ENCODE data around the gene ARHGAP5. TPM values are rescaled to one million over a fixed set of nuclear protein-coding genes. Genes with fewer than 3 reads are reported as not detected.

Gene ARHGAP5
- total RNA-seq, 1 donor from 2014 or later, result 114 TPM

DNA sequence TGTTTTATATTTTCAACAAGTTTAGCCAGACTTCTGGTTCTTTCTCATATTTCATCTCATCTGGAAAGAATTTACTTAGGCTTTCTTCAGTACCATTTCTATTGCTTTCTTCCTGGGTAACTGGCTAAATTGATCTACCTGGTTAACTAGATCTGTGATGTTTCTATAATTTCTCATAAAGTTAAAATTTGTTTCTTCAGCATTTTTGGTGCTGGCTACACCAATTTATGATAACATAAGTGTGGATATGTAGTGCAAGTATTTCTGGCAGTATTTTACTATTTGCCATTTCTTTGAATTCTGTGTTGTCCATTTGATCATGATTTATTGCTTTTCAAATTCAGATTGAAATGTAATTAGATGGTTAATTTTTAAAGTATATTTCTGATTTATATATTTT is 25.9 kb downstream of the ARHGAP5 start:
- Mint-ChIP-seq H3K9me3 (no peaks in the 10 kb centered on the region), H3K27me3 (ENCODE audit: low read depth) (no peaks in the 10 kb centered on the region), H3K4me1 (no peaks in the 10 kb centered on the region), H3K36me3 (ENCODE audit: low read depth) (peaks cover 3% of the 10 kb centered on the region), H3K27ac (ENCODE audit: unreplicated experiment) (no peak overlapping the region), H3K4me3 (no peak overlapping the region)
- TF ChIP-seq CTCF (conservative IDR thresholded peaks at IDR 0.05), result no peak
- DNase-seq (ENCODE audit: low read depth, low spot score), result no peak

DNA sequence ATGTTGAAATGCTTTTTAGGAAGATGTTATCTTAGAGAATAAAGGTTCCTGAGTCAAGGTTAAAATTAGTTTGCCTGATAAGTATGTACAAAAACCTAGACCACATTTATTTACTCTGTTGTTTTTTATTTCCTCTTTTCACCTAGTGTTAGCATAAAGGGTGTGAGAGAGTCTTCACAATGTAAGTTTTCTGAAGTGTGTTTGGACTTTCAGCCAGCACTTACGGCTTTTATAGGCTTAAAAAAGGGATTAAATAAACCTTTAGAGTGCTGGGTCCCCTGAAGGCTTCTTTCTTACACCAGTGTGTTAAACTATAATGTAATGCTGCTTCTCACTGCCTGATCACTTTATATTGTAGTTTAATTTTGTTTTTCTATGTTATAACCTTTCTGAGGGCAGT is 27.2 kb downstream of the ARHGAP5 start:
- DNase-seq (ENCODE audit: low read depth, low spot score), result no peak
- Mint-ChIP-seq H3K4me3 (no peak overlapping the region), H3K27ac (ENCODE audit: unreplicated experiment) (no peak overlapping the region), H3K27me3 (ENCODE audit: low read depth) (no peaks in the 10 kb centered on the region), H3K36me3 (ENCODE audit: low read depth) (peaks cover 3% of the 10 kb centered on the region), H3K9me3 (no peaks in the 10 kb centered on the region), H3K4me1 (no peaks in the 10 kb centered on the region)
- no peak for TF ChIP-seq CTCF (conservative IDR thresholded peaks at IDR 0.05)

- no peaks in the 10 kb centered on the region for H3K4me1 Mint-ChIP-seq
- peaks cover 4% of the 10 kb centered on the region for H3K36me3 Mint-ChIP-seq (ENCODE audit: low read depth)
- TF ChIP-seq CTCF (conservative IDR thresholded peaks at IDR 0.05), result no peak
- no peaks in the 10 kb centered on the region for H3K27me3 Mint-ChIP-seq (ENCODE audit: low read depth)
- DNase-seq (ENCODE audit: low read depth, low spot score), result no peak
- H3K27ac Mint-ChIP-seq (ENCODE audit: unreplicated experiment), result no peak overlapping the region
- H3K4me3 Mint-ChIP-seq, result no peak overlapping the region
- no peaks in the 10 kb centered on the region for H3K9me3 Mint-ChIP-seq
These were observed 27.7 kb downstream of the ARHGAP5 start for GRCh38 chr14:32104803-32105202.

- DNase-seq (ENCODE audit: low read depth, low spot score), result no peak
- H3K9me3 Mint-ChIP-seq, result no peaks in the 10 kb centered on the region
- peaks cover 28% of the 10 kb centered on the region for H3K36me3 Mint-ChIP-seq (ENCODE audit: low read depth)
- H3K4me1 Mint-ChIP-seq, result no peaks in the 10 kb centered on the region
- no peak for TF ChIP-seq CTCF (conservative IDR thresholded peaks at IDR 0.05)
- no peaks in the 10 kb centered on the region for H3K27me3 Mint-ChIP-seq (ENCODE audit: low read depth)
- peak overlapping the region; percentile 8 for H3K27ac Mint-ChIP-seq (ENCODE audit: unreplicated experiment)
- no peak overlapping the region for H3K4me3 Mint-ChIP-seq
These were observed 32.8 kb downstream of the ARHGAP5 start for GRCh38 chr14:32109676-32110547.

DNA sequence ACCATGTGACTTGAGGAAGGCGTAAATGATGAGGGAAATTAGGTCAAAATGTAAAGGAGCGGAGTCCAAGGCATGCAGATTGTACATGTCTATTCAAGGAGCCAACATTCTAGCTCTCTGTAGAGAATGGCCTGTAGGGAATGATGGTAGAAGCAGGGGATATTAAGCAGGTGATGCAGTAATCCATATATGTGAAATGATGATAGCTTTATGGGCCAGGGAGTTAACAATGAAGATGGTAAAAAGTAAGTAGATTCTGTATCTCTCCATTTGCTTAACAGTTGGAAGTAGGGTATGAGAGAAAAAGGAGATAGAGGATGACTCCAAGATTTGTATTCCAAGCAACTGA is 33.4 kb downstream of the ARHGAP5 start:
- Mint-ChIP-seq H3K9me3 (peaks cover 2% of the 10 kb centered on the region), H3K27me3 (ENCODE audit: low read depth) (no peaks in the 10 kb centered on the region), H3K36me3 (ENCODE audit: low read depth) (peaks cover 30% of the 10 kb centered on the region), H3K4me1 (no peaks in the 10 kb centered on the region), H3K27ac (ENCODE audit: unreplicated experiment) (peak overlapping the region; percentile 8), H3K4me3 (no peak overlapping the region)
- no peak for TF ChIP-seq CTCF (conservative IDR thresholded peaks at IDR 0.05)
- no peak for DNase-seq (ENCODE audit: low read depth, low spot score)

Data from neural crest cell (in vitro differentiated cells).